OCI-LY1 (cell line): Measurements from ENCODE around the gene DTX3.

Source experiments
- CTCF ChIP-seq: fragments of 200-600 bp; sonication (generic), shearing (Covaris generic); IDR thresholded peaks from 2 replicates; pipeline ENCODE4 v1.5.1; 2017; ENCODE audit warnings: mild to moderate bottlenecking, antibody characterized with exemption, low read length, moderate library complexity, mixed read lengths
- EZH2 ChIP-seq: fragments of 200-600 bp; sonication (generic), shearing (Covaris generic); IDR thresholded peaks from 2 replicates; pipeline ENCODE4 v1.8.0; 2017; ENCODE audit warnings: borderline replicate concordance, mixed run types, mild to moderate bottlenecking, antibody characterized with exemption, low read length, moderate library complexity, mixed read lengths

- TF ChIP-seq CTCF (no peak), EZH2 (no peak)
Measured at GRCh38 chr12:57617942-57618341, 13.3 kb downstream of the DTX3 start.
